ENCODE measurements around the gene SERPINB13.

DNA sequence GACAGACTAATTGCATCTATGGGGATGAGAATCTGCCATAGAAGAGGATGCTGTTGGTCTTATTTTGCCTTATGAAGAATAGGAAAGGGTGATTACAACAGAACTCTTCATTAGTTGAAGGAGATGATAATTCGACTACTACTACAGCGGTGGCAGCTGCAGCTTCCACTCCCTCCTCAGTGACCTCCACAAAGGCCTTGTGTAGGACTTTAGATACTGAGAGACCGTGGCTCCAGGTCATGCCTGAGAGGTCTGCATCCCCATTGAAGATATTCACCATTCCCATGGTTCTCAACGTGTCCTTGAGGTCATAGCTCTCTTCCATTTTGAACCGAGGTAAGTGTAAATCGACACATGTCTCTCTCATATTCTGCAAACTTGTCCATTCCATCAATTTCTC is 50.6 kb downstream of the SERPINB13 start:
- TF ChIP-seq EP300 (conservative IDR thresholded peaks at IDR 0.05; ENCODE audit: poor library complexity, severe bottlenecking): no peak
- TF ChIP-seq, protein P1, sequence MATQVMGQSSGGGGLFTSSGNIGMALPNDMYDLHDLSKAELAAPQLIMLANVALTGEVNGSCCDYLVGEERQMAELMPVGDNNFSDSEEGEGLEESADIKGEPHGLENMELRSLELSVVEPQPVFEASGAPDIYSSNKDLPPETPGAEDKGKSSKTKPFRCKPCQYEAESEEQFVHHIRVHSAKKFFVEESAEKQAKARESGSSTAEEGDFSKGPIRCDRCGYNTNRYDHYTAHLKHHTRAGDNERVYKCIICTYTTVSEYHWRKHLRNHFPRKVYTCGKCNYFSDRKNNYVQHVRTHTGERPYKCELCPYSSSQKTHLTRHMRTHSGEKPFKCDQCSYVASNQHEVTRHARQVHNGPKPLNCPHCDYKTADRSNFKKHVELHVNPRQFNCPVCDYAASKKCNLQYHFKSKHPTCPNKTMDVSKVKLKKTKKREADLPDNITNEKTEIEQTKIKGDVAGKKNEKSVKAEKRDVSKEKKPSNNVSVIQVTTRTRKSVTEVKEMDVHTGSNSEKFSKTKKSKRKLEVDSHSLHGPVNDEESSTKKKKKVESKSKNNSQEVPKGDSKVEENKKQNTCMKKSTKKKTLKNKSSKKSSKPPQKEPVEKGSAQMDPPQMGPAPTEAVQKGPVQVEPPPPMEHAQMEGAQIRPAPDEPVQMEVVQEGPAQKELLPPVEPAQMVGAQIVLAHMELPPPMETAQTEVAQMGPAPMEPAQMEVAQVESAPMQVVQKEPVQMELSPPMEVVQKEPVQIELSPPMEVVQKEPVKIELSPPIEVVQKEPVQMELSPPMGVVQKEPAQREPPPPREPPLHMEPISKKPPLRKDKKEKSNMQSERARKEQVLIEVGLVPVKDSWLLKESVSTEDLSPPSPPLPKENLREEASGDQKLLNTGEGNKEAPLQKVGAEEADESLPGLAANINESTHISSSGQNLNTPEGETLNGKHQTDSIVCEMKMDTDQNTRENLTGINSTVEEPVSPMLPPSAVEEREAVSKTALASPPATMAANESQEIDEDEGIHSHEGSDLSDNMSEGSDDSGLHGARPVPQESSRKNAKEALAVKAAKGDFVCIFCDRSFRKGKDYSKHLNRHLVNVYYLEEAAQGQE (IDR thresholded peaks at IDR 0.05; ENCODE audit: borderline replicate concordance): no peak
- no peak for TF ChIP-seq EZH2 (IDR thresholded peaks at IDR 0.05; ENCODE audit: borderline replicate concordance, insufficient read depth, low read length, poor library complexity, severe bottlenecking)
- TF ChIP-seq, protein P2, sequence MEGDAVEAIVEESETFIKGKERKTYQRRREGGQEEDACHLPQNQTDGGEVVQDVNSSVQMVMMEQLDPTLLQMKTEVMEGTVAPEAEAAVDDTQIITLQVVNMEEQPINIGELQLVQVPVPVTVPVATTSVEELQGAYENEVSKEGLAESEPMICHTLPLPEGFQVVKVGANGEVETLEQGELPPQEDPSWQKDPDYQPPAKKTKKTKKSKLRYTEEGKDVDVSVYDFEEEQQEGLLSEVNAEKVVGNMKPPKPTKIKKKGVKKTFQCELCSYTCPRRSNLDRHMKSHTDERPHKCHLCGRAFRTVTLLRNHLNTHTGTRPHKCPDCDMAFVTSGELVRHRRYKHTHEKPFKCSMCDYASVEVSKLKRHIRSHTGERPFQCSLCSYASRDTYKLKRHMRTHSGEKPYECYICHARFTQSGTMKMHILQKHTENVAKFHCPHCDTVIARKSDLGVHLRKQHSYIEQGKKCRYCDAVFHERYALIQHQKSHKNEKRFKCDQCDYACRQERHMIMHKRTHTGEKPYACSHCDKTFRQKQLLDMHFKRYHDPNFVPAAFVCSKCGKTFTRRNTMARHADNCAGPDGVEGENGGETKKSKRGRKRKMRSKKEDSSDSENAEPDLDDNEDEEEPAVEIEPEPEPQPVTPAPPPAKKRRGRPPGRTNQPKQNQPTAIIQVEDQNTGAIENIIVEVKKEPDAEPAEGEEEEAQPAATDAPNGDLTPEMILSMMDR (IDR thresholded peaks at IDR 0.05; ENCODE audit: poor library complexity, severe bottlenecking): no peak
- TF ChIP-seq POLR2AphosphoS5 (IDR thresholded peaks at IDR 0.05): no peak
